Small intestine (tissue), 4 donors: ENCODE data around the gene FAHD1. TPM values are rescaled to one million over a fixed set of nuclear protein-coding genes. Genes with fewer than 3 reads are reported as not detected.

Source experiments
- polyA plus RNA-seq, 4 donors: library from polyadenylated mRNA; stranded (reverse) in 3 of 4; unstranded in 1 of 4; fragments of 200-250 nt in 3 of 4; fragments of 120-200 nt in 1 of 4; gene quantifications; one replicate each; pipeline versions ENCODE4 v1.2.1 to v1.2.3, GENCODE V29; 2013
- donor health status: healthy with polysubstance abuse.
- donor health status: Bipolar disorder and iron deficiency.
- donor health status: healthy.

Gene FAHD1
- polyA plus RNA-seq, 4 donors, result 55.1 to 181 (median 76.7) TPM

Other genes starting within 250 kb of the FAHD1 start
- gene IFT140, start 215.1 kb upstream of the FAHD1 start, polyA plus RNA-seq, result 10 to 100 TPM in 1 of 4 donors, 1 to 10 TPM in 3; 2.2 to 13.2 (median 4.8) TPM
- 10 to 100 TPM in 1 of 4 donors, 1 to 10 TPM in 3; 2.4 to 18.3 (median 8.3) TPM for gene CRAMP1, start 214.8 kb upstream of the FAHD1 start, polyA plus RNA-seq
- 10 to 100 TPM; 17.0 to 52.4 (median 36.3) TPM for gene JPT2, start 148.9 kb upstream of the FAHD1 start, polyA plus RNA-seq
- 10 to 100 TPM; 26.2 to 60.1 (median 39.6) TPM for gene MAPK8IP3, start 121.0 kb upstream of the FAHD1 start, polyA plus RNA-seq
- 100 to 1,000 TPM in 2 of 4 donors, 10 to 100 TPM in 2; 61.2 to 293 (median 153) TPM for gene NME3, start 55.7 kb upstream of the FAHD1 start, polyA plus RNA-seq
- gene EME2, start 54.4 kb upstream of the FAHD1 start, polyA plus RNA-seq, result 10 to 100 TPM in 2 of 4 donors, 1 to 10 TPM in 2; 6.8 to 16.1 (median 9.6) TPM
- gene MRPS34, start 54.1 kb upstream of the FAHD1 start, polyA plus RNA-seq, result 100 to 1,000 TPM in 3 of 4 donors, 10 to 100 TPM in 1; 88.9 to 199 (median 172) TPM
- 100 to 1,000 TPM in 2 of 4 donors, 10 to 100 TPM in 2; 41.3 to 197 (median 97.4) TPM for gene SPSB3, start 44.6 kb upstream of the FAHD1 start, polyA plus RNA-seq
- gene NUBP2, start 44.2 kb upstream of the FAHD1 start, polyA plus RNA-seq, result 10 to 100 TPM; 38.6 to 70.7 (median 61.8) TPM
- 10 to 100 TPM in 1 of 4 donors, under 1 TPM in 3; 0.16 to 17.0 (median 0.38) TPM for gene IGFALS, start 33.5 kb upstream of the FAHD1 start, polyA plus RNA-seq
- gene HAGH, start 381 bp upstream of the FAHD1 start, polyA plus RNA-seq, result 100 to 1,000 TPM in 2 of 4 donors, 10 to 100 TPM in 2; 49.4 to 167 (median 102) TPM
- under 1 TPM in 2 of 4 donors, not detected in 2; 0.34 to 0.38 TPM for gene MEIOB, start 45.0 kb downstream of the FAHD1 start, polyA plus RNA-seq
- under 1 TPM in 1 of 4 donors, not detected in 3; 0.04 TPM for gene HS3ST6, start 91.2 kb downstream of the FAHD1 start, polyA plus RNA-seq
- gene MSRB1, start 116.0 kb downstream of the FAHD1 start, polyA plus RNA-seq, result 100 to 1,000 TPM in 1 of 4 donors, 10 to 100 TPM in 3; 50.6 to 105 (median 62.0) TPM
- 1 to 10 TPM in 1 of 4 donors, under 1 TPM in 2, not detected in 1; 0.38 to 1.1 (median 0.67) TPM for gene RPL3L, start 127.5 kb downstream of the FAHD1 start, polyA plus RNA-seq
- gene NDUFB10, start 132.3 kb downstream of the FAHD1 start, polyA plus RNA-seq, result 100 to 1,000 TPM; 132 to 544 (median 376) TPM
- 1,000 to 10,000 TPM; 1,075 to 4,112 (median 2,558) TPM for gene RPS2, start 137.6 kb downstream of the FAHD1 start, polyA plus RNA-seq
- under 1 TPM in 2 of 4 donors, not detected in 2; 0.09 to 0.18 TPM for gene RNF151, start 139.7 kb downstream of the FAHD1 start, polyA plus RNA-seq
- 10 to 100 TPM; 34.1 to 49.7 (median 45.6) TPM for gene TBL3, start 144.8 kb downstream of the FAHD1 start, polyA plus RNA-seq
- gene NOXO1, start 154.3 kb downstream of the FAHD1 start, polyA plus RNA-seq, result 10 to 100 TPM in 2 of 4 donors, 1 to 10 TPM in 2; 3.1 to 30.5 (median 10.8) TPM
- 100 to 1,000 TPM in 2 of 4 donors, 10 to 100 TPM in 2; 50.4 to 261 (median 94.7) TPM for gene GFER, start 157.0 kb downstream of the FAHD1 start, polyA plus RNA-seq
- gene SYNGR3, start 162.8 kb downstream of the FAHD1 start, polyA plus RNA-seq, result 1 to 10 TPM in 2 of 4 donors, under 1 TPM in 2; 0.45 to 5.4 (median 0.92) TPM
- gene ZNF598, start 182.6 kb downstream of the FAHD1 start, polyA plus RNA-seq, result 10 to 100 TPM; 26.7 to 51.9 (median 29.7) TPM
- 1 to 10 TPM in 1 of 4 donors, under 1 TPM in 2, not detected in 1; 0.48 to 9.0 (median 0.81) TPM for gene NPW, start 192.6 kb downstream of the FAHD1 start, polyA plus RNA-seq
- gene NHERF2, start 199.7 kb downstream of the FAHD1 start, polyA plus RNA-seq, result 10 to 100 TPM; 15.7 to 76.1 (median 42.9) TPM
- gene NTHL1, start 220.6 kb downstream of the FAHD1 start, polyA plus RNA-seq, result 10 to 100 TPM; 13.0 to 27.6 (median 18.5) TPM
- gene TSC2, start 220.8 kb downstream of the FAHD1 start, polyA plus RNA-seq, result 10 to 100 TPM; 35.1 to 75.9 (median 60.1) TPM